GM18498 (cell line): ENCODE data around the gene PCED1B.

ENCODE experiments used
- ATAC-seq: cut with Tn5 transposase; IDR thresholded peaks from one replicate; pipeline ENCODE4 v1.9.1; 2021; ENCODE audit warnings: mild to moderate bottlenecking, moderate library complexity; ENCODE audit not compliant: unreplicated experiment

Gene PCED1B

DNA sequence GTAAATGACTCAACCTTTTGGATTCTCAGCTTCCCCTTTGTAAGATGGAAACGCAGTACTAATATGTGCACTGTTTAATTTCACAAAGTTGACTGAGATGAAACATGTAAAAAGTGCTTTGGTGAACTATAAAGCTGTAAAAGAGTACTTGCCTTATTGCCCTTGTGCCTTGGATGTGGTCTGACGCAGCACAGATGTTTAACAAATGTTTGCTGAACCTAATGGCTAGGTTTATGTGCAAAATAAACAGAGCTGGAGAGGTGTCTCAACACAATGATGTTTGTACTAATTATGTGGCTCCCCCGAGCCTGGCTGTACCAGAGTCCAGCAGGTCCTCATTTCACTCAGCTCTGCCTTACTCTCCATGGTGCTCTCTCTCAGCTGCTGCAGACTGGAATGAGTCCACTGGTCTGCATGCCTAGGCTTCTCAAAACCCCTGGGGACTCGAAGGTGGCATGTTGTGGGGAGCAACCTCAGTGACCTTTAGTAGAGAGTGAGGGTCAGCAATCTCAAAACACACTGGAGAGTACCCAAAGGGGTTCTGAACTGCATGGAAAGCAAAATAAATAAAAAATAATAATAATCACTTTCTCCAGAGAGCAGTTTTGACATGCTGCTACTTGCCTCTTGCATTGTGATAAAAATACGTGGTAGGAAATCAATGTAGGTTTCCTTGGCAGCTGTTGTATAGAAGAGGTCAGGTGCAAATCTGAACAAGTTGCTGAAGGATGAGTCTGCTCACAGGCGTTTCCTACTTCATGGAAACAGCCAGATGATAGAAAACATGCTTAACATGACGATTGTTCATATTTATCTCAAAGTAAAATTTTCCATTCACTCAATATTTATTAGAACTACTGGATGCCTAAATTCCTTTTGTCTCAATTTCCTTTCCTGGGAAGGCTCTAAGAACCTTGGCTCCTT is 8.9 kb downstream of the PCED1B start:
- no peak for ATAC-seq

DNA sequence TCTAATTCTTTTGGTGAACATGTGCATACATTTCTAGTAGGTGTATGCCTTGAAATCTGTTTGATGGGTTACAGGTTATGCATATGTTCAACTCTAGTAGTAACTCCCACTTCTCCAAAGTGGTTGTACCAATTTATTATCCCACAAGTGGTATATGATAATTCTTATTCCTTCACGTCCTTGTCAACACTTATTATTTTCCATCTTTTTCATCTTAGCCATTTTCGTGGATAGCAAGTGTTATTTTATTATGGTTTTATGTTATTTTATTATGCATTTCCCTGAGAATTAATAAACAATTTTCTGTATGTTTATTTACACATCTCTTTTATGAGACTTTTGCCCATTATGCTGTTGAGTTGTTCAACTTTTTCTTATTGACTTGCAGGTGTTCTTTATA is 11.6 kb downstream of the PCED1B start:
- no peak for ATAC-seq

- no peak for ATAC-seq
Measured at GRCh38 chr12:47094804-47095203, 15.4 kb downstream of the PCED1B start.

- no peak for ATAC-seq
Measured at GRCh38 chr12:47095446-47096236, 16.2 kb downstream of the PCED1B start.

DNA sequence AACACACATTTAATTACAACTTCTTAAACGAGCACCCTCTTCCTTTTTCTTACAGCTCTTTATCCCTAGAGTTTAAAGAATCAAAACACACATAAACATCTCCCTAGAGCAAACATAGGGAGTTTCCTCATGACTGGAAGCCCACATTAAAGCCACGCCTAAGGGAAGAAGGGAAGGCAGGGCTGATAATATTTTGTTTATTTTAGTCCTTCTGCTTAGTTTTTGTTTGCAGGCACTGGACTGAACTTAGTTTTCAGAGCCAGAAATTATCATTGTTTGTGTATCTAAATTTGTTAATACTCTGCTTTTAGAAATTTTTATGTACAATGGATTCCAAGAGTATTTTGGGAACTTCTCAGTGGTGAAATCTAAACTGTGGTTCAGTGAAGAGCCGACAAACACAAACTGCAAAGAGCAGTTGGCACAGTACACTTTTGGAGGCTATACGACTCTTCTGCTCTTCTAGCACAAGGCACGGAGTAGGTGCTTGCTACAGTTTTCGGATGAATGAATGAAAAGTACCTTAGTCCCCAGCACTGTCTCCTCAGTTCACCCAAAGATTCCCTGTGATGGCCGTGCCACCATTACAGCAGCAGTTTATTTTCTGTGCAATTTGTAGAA is 18.0 kb downstream of the PCED1B start:
- ATAC-seq = no peak

GRCh38 chr12:47098099-47098498 is 18.7 kb downstream of the PCED1B start:
- ATAC-seq = no peak

- no peak for ATAC-seq
Measured at GRCh38 chr12:47099610-47100009, 20.2 kb downstream of the PCED1B start.

GRCh38 chr12:47100160-47100559 is 20.7 kb downstream of the PCED1B start:
- ATAC-seq = no peak

GRCh38 chr12:47102406-47102805 is 23.0 kb downstream of the PCED1B start:
- ATAC-seq = no peak

DNA sequence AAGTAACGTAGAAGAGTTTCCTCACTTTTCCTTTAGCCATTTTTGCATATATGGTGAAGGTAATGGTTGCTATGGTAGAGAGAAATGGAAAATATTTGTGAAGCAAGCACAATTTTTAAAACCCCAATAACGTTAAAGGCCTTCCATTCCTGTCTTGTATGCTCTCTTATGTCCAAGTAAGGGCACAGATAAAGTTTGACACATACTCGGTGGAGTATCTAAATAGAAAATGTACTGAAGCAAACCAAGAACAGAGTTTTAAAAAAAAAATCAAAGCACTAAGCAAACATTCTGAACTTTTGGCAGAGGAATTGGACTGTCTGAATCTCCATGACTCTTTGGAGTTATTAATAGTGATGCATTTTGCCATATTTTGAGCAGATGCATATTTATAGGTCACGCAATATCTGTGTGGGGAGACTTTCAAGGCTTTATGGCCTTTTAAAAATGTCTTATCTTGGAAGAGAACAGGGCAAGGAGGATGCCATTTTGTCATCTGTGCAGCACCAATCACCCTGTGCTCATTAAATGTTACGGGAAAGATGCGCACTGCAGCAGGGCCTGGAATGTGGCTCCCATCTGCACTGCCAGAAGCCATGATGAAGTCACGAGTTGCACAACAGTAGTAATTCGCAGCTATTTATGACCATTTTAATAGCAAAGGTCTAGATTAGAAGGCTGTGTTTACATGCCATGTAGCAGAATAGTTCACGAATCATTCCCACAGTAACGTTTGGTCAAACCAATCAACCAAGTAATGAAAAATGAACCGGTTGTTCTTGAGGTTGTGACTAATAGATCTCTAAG is 23.6 kb downstream of the PCED1B start:
- no peak for ATAC-seq

DNA sequence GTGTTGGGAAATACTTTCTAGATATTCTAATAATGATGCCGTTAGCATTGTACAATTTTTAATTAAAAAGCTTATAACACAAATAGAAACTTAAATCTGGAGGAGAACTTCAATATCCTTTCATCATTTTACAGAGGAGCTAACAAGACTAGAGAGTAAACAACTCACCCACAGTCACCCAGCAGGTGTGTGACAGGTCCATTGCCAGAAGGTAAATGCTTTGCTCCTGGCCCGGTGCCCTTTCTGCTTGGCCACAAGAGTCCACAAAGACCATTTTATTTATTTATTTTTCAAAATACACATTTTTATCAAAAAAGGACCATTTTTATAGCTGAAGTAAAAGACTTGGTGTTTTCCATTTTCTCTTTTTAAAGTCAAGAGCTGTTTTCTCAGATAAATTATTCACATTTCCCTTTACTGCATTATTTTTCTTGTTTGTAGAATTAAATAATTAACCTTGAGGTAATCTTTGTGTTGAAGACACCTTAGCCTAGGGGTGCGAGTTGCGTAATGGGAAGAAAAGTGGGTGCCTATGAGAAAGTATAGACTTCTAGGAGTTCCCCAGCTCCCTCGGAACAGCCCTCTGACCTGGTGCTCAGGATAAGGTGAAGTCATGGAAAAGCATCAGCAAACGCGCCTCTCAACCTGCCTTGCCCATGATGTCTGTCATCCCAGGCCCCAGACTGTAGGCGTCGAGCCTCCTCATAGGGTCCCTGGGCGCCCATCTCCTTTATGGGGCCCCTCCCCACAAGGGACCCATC is 26.7 kb downstream of the PCED1B start:
- no peak for ATAC-seq

DNA sequence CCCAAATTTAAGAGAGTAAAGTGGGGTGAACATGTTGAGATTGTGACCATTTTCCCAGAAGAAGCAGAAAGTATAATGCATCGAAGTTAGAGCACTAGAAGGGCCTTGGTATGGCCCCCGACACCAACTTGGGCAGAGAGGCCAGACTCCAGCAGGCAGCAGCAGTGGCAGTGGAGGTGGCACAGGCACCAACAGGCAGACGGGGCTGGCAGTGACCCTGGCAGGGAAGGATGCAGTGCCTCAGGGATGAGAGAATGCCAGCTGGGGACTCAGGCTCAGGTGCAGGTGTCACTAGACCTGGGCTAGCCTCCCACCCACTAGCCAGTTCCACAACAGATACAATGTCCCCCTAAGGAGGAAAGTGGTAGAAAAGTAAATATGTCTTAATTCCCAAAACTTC is 28.0 kb downstream of the PCED1B start:
- ATAC-seq = no peak

DNA sequence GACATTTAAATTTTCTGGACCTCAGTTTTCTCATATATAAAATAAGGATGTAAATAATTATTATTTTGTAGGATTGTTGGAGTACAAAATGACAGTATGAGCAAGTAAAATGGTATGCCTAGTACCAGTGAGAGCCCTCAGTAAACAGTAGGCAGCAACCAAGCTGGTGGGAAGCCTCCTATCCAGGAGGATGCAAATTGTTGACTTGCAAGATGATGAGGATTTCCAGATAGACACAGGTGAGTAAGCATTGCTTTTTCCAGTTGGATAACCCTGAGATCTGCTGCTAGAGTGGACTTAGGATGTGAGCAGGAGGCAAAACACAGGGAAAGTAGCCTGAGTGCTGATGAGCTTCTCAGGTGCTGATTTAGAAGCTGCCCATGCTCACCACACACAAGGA is 28.5 kb downstream of the PCED1B start:
- ATAC-seq = no peak

- ATAC-seq = no peak
Measured at GRCh38 chr12:47110011-47110541, 30.7 kb downstream of the PCED1B start.

- no peak for ATAC-seq
Measured at GRCh38 chr12:47110718-47111391, 31.4 kb downstream of the PCED1B start.

GRCh38 chr12:47111392-47111778 is 32.0 kb downstream of the PCED1B start:
- no peak for ATAC-seq

DNA sequence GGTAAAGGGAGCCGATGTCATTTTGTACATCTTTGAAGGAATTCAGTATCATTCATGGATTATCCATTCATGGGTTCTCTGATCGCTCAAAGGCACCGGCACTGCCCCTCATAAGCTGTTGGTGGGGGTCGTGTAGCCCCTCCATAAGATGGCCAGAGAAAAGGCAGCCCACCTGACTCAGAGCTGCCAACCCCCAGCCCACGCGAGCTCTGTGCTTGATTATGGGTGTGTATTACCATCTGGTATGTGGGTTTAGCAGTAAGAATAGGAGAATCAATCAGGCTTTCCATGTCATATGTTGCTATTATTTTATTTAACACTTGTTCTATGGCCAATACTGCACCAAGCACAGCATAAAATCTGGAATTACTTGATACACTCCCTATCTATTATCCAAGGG is 32.4 kb downstream of the PCED1B start:
- no peak for ATAC-seq

GRCh38 chr12:47112679-47113078 is 33.3 kb downstream of the PCED1B start:
- no peak for ATAC-seq

- no peak for ATAC-seq
Measured at GRCh38 chr12:47114481-47114892, 35.1 kb downstream of the PCED1B start.
